Naive thymus-derived CD4-positive, alpha-beta T cell (primary cell): ENCODE data around the gene PALLD. TPM values are rescaled to one million over a fixed set of nuclear protein-coding genes. Genes with fewer than 3 reads are reported as not detected.

ENCODE experiments used
- ATAC-seq: fragments of 150-1000 bp; cut with Tn5 transposase; 2 replicates; pipeline ENCODE4 v1.10.0; 2021; ENCODE audit warnings: mild to moderate bottlenecking, moderate library complexity
- CTCF ChIA-PET: fragments of 350-600 bp; sonication (Branson Sonifier 250); formaldehyde crosslinking; loops from one replicate; lab custom pipeline; 2021; ENCODE audit warnings: antibody characterized with exemption; lab: Charles Lee
- POLR2A ChIA-PET: fragments of 350-600 bp; sonication (Branson Sonifier 250); formaldehyde crosslinking; loops from one replicate; lab custom pipeline; 2021; ENCODE audit warnings: antibody characterized with exemption, inconsistent platforms; lab: Charles Lee
- DNase-seq, 9 donors: peaks; one replicate each; pipeline versions ENCODE4 v3.0.0 to v3.0.0-alpha.2; 2020 to 2022; ENCODE audit warnings: mixed read lengths in 1 of 9
- H3K27ac ChIP-seq: one replicate; pipeline ENCODE4 v1.7.0; 2013; ENCODE audit warnings: mild to moderate bottlenecking, low read depth, low read length, moderate library complexity
- H3K27me3 ChIP-seq, 2 donors: one replicate each; pipeline ENCODE4 v1.7.0; 2013; ENCODE audit warnings: low read length in 2 of 2, mild to moderate bottlenecking in 2 of 2, moderate library complexity in 2 of 2; ENCODE audit not compliant: control insufficient read depth in 2 of 2, insufficient read depth in 2 of 2
- H3K36me3 ChIP-seq, 3 experiments: 1 replicate in 2 of 3; 2 replicates in 1 of 3; pipeline ENCODE4 v1.7.0; 2013; ENCODE audit warnings: low read length in 3 of 3, mild to moderate bottlenecking in 3 of 3, moderate library complexity in 1 of 3; ENCODE audit not compliant: insufficient read depth in 3 of 3, control insufficient read depth in 2 of 3
- H3K4me1 ChIP-seq, 2 donors: one replicate each; pipeline ENCODE4 v1.7.0; 2013; ENCODE audit warnings: low read length in 2 of 2, mild to moderate bottlenecking in 2 of 2, moderate library complexity in 1 of 2; ENCODE audit not compliant: control insufficient read depth in 2 of 2, insufficient read depth in 2 of 2
- H3K4me3 ChIP-seq: 2 replicates; pipeline ENCODE4 v1.7.0; 2013; ENCODE audit warnings: mild to moderate bottlenecking, low read length
- H3K9me3 ChIP-seq, 3 experiments: 1 replicate in 2 of 3; 2 replicates in 1 of 3; pipeline ENCODE4 v1.7.0; 2013; ENCODE audit warnings: low read length in 3 of 3; ENCODE audit not compliant: control insufficient read depth in 2 of 3
- H3K27ac Mint-ChIP-seq, 9 donors: one replicate each; pipeline ENCODE4 v1.8.0; 2020 to 2022; ENCODE audit warnings: mixed read lengths in 9 of 9, mild to moderate bottlenecking in 8 of 9, moderate library complexity in 5 of 9, inconsistent platforms in 2 of 9
- H3K27me3 Mint-ChIP-seq, 5 donors: one replicate each; pipeline ENCODE4 v1.8.0; 2021 to 2022; ENCODE audit warnings: mixed read lengths in 5 of 5, mild to moderate bottlenecking in 1 of 5
- H3K36me3 Mint-ChIP-seq, 5 donors: one replicate each; pipeline ENCODE4 v1.8.0; 2020 to 2022; ENCODE audit warnings: mixed read lengths in 5 of 5, mild to moderate bottlenecking in 3 of 5, inconsistent platforms in 1 of 5
- H3K4me1 Mint-ChIP-seq, 7 donors: one replicate each; pipeline ENCODE4 v1.8.0; 2020 to 2022; ENCODE audit warnings: mixed read lengths in 7 of 7, mild to moderate bottlenecking in 3 of 7, inconsistent platforms in 1 of 7
- H3K4me3 Mint-ChIP-seq, 10 donors: one replicate each; pipeline ENCODE4 v1.8.0; 2020 to 2022; ENCODE audit warnings: mild to moderate bottlenecking in 10 of 10, mixed read lengths in 10 of 10, moderate library complexity in 6 of 10, inconsistent platforms in 2 of 10
- H3K9me3 Mint-ChIP-seq, 11 donors: one replicate each; pipeline ENCODE4 v1.8.0; 2020 to 2022; ENCODE audit warnings: mixed read lengths in 11 of 11, mild to moderate bottlenecking in 4 of 11, inconsistent platforms in 1 of 11, moderate library complexity in 1 of 11
- intact Hi-C, 2 donors: fragments of 100-400 bp; cut with micrococcal nuclease; formaldehyde crosslinking; loops; one replicate each; pipeline ENCODE4 v1.15.1; 2023
- polyA plus RNA-seq, 2 donors: library from polyadenylated mRNA; unstranded; fragments of 300-500 nt; fragmentation: Illumina TruSeq; gene quantifications; one replicate each; pipeline ENCODE4 v1.2.3, GENCODE V29; 2021
- total RNA-seq, 6 experiments: library from RNA in 5 of 6; stranded (reverse) in 5 of 6; gene quantifications; 1 replicate in 5 of 6; 2 replicates in 1 of 6; pipeline ENCODE4 v1.2.3 and lab custom pipeline; 2021 to 2026

The PALLD gene
- total and polyA plus RNA-seq, 7 experiments from 2014 or later, result 0.51 to 11.9 (median 0.76) TPM

DNA sequence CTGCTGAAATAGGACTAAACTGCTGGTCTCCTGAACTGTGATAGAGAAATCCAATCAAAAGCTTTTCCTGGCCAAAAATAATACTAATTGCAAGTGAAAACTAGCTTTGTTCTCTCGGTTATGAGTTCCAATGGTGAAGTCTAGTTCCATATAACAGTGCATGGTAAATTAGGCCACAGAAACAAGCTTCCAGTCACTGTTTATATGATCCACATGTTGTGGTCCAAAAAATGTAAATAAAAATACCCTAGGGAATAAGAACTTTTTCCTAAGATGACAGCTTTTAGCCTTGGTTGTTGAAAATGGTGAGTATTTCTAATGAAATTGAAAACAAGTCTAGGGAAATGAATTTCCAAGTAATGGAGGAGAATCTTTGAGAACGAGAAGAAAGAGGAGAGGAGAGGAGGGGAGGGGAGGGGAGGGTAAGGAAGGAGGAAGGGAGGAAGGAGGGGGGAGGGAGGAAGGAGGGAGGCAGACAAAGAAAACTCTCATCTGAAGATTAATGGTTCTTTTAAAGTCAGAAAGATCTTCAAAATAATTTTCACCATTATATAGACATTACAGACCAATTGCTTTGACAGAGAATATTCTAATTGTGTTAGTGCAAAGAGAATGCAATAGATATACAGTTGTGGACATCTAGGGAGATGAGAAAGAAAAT is 26.1 kb downstream of the PALLD start:
- ChIA-PET CTCF (interaction anchor here (0.5 kb wide), 1 partner anchor 35 kb away, joined by 4 read pairs; no protein-coding TSS in a partner anchor), POLR2A (no interaction called here)
- Histone ChIP-seq H3K4me1 (no peaks in the 10 kb centered on the region), H3K27ac (no peak overlapping the region), H3K36me3 (no peaks in the 10 kb centered on the region), H3K27me3 (no peaks in the 10 kb centered on the region), H3K4me3 (no peak overlapping the region), H3K9me3 (no peaks in the 10 kb centered on the region)
- no peak for DNase-seq
- ATAC-seq, result no peak
- no peak overlapping the region for H3K4me3 Mint-ChIP-seq
- H3K36me3 Mint-ChIP-seq, result peaks cover 0 to 5% (median 0%) of the 10 kb centered on the region in 5 donors
- H3K27ac Mint-ChIP-seq, result no peak overlapping the region
- intact Hi-C loops, result no loop called here
- H3K27me3 Mint-ChIP-seq, result peaks cover 5 to 43% (median 12%) of the 10 kb centered on the region in 5 donors
- no peaks in the 10 kb centered on the region for H3K4me1 Mint-ChIP-seq
- H3K9me3 Mint-ChIP-seq, result no peaks in the 10 kb centered on the region

DNA sequence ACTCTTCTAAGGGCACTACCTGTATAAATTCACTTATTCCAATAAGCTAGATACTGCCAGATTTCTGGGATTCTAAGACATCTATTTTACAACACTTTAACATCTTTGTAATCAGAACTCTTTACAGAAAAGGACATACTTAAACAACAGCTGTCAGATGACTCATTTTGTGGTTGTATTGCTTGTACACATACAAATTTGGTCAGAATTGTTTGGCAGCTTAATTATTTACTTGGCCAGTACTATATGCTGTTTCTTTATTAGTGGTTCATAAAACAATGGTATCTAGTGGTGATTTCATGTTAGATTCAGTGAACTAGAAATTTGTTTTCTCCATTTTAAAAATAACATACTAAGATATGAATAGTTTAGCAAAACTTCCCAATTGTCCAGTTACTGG is 27.2 kb downstream of the PALLD start:
- CTCF ChIA-PET, result no interaction called here

DNA sequence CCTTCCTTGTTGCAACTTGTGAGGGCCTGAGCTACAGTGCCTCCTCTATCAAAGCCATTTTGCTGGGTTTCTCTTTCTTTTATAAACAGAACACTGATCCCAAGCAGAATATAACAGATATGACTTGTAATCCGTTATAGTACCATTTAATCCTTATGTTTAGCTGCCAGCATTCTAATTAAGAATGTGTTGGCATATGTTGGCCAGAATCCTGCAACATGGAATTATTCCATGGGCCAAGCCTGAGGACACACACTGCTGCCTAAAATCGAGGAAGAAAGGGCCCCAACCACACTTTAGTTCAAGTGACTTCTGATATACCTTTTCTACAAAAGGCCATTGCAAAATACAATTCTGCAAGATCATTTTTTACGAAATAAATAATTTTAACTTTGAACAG is 28.0 kb downstream of the PALLD start:
- no peaks in the 10 kb centered on the region for H3K4me1 Mint-ChIP-seq
- no peak overlapping the region for H3K27ac Mint-ChIP-seq
- Histone ChIP-seq H3K27ac (no peak overlapping the region), H3K27me3 (no peaks in the 10 kb centered on the region), H3K9me3 (no peaks in the 10 kb centered on the region), H3K4me3 (no peak overlapping the region), H3K36me3 (no peaks in the 10 kb centered on the region), H3K4me1 (no peaks in the 10 kb centered on the region)
- DNase-seq, result no peak
- no peak for ATAC-seq
- CTCF ChIA-PET, result no interaction called here
- no peak overlapping the region for H3K4me3 Mint-ChIP-seq
- peaks cover 0 to 5% (median 0%) of the 10 kb centered on the region in 5 donors for H3K36me3 Mint-ChIP-seq
- POLR2A ChIA-PET, result no interaction called here
- H3K27me3 Mint-ChIP-seq, result peaks cover 11 to 46% (median 12%) of the 10 kb centered on the region in 5 donors
- intact Hi-C loops, result no loop called here
- H3K9me3 Mint-ChIP-seq, result no peaks in the 10 kb centered on the region

More for the DNA sequence above, 27.2 kb downstream of the PALLD start:
- Histone ChIP-seq H3K27ac (no peak overlapping the region), H3K36me3 (no peaks in the 10 kb centered on the region), H3K4me1 (no peaks in the 10 kb centered on the region), H3K4me3 (no peak overlapping the region), H3K9me3 (no peaks in the 10 kb centered on the region), H3K27me3 (no peaks in the 10 kb centered on the region)
- Mint-ChIP-seq H3K27me3 (peaks cover 11 to 43% (median 12%) of the 10 kb centered on the region in 5 donors), H3K4me1 (no peaks in the 10 kb centered on the region), H3K36me3 (peaks cover 0 to 5% (median 0%) of the 10 kb centered on the region in 5 donors), H3K27ac (no peak overlapping the region), H3K9me3 (no peaks in the 10 kb centered on the region), H3K4me3 (no peak overlapping the region)
- ATAC-seq (no peak), DNase-seq (no peak)
- POLR2A ChIA-PET, result no interaction called here
- intact Hi-C loops, result no loop called here

DNA sequence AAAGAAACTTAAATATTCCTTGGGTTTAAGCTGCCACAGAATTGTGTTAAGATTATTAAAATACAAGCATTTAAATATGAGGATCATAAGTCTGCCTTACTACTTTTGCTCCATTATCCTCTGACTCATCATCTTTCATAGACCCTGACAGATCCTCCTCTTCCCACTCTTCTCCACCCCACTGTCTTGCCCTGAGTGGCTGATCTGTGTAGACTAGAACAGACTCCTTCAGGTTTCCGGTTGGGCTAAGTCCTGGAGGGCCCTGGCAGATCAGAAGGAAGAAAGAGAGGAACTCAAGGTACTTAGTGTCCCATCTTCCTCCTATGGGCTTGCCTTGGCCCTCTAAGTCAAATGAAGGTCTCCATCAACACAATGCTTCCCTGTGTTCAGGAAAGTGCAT is 30.7 kb downstream of the PALLD start:
- CTCF ChIA-PET, result no interaction called here
- DNase-seq, result no peak

DNA sequence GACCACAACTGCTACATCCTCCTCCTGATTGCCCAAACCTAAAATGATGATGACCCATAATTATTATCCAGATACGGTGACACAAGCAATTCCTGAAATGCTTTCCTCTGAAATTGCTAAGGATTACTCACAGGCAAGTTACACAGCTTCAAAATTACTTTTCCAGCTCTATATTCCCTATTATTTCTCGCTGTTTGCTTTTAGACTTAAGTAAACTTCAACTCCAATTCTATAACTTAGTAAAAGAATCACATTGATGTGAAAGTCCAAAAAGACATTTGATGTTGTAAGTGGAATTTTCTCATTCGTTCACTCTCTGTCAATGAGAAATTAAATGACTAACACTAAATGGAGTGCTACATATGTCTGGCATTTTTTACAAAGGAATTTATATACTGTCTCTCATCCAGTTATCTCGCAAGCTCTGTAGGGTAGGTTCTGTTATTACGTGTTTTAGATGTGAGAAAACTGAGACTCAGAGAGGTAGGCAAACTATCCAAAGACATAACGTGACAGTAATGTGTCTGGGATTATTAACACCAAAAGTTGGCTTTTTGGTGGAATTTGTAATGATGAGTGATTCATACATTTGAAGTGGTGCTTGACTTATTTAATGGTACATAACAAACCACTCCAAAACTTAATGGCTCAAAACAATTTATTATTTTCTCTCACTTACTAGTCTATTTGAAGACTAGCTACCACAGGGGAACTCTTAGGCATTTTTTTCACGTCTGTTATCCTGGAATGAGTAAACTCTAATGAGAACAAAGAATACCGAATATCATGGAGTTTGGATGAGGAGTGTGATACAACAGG is 31.5 kb downstream of the PALLD start:
- no peaks in the 10 kb centered on the region for H3K36me3 ChIP-seq
- no peak overlapping the region for H3K27ac ChIP-seq
- H3K27me3 Mint-ChIP-seq, result peaks cover 11 to 41% (median 12%) of the 10 kb centered on the region in 5 donors
- DNase-seq (no peak), ATAC-seq (no peak)
- ChIA-PET CTCF (no interaction called here), POLR2A (no interaction called here)
- no peak overlapping the region for H3K4me3 Mint-ChIP-seq
- H3K4me1 Mint-ChIP-seq, result no peaks in the 10 kb centered on the region
- no peaks in the 10 kb centered on the region for H3K4me1 ChIP-seq
- H3K27ac Mint-ChIP-seq, result no peak overlapping the region
- H3K4me3 ChIP-seq, result no peak overlapping the region
- peaks cover 0 to 5% (median 0%) of the 10 kb centered on the region in 5 donors for H3K36me3 Mint-ChIP-seq
- intact Hi-C loops, result no loop called here
- no peaks in the 10 kb centered on the region for H3K27me3 ChIP-seq
- H3K9me3 ChIP-seq, result no peaks in the 10 kb centered on the region
- no peaks in the 10 kb centered on the region for H3K9me3 Mint-ChIP-seq

More for the DNA sequence above, 30.7 kb downstream of the PALLD start:
- Histone ChIP-seq H3K27ac (no peak overlapping the region), H3K36me3 (no peaks in the 10 kb centered on the region), H3K4me1 (no peaks in the 10 kb centered on the region), H3K4me3 (no peak overlapping the region), H3K9me3 (no peaks in the 10 kb centered on the region), H3K27me3 (no peaks in the 10 kb centered on the region)
- Mint-ChIP-seq H3K36me3 (peaks cover 0 to 5% (median 0%) of the 10 kb centered on the region in 5 donors), H3K4me3 (no peak overlapping the region), H3K4me1 (no peaks in the 10 kb centered on the region), H3K27ac (no peak overlapping the region), H3K27me3 (peaks cover 11 to 41% (median 12%) of the 10 kb centered on the region in 5 donors), H3K9me3 (no peaks in the 10 kb centered on the region)
- POLR2A ChIA-PET, result no interaction called here
- intact Hi-C loops, result no loop called here
- ATAC-seq, result no peak

DNA sequence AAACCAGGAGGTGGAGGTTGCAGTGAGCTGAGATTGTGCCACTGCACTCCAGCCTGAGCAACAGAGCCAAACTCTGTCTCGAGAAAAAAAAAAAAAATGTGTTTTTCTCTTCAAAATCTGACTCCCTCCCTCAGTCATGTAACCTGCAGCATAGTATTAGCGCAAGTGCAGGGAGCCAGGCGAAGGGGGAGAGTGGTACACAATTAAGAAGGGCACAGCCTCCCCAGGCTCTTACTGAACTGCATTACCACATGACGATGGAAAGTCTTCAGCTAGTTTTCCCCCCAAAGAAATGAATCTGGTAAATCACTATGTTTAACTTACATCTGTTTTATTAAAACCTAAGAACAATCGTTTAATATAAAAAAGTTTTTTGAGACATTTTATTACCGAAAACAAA is 32.4 kb downstream of the PALLD start:
- H3K36me3 ChIP-seq, result no peaks in the 10 kb centered on the region
- H3K27ac ChIP-seq, result no peak overlapping the region
- POLR2A ChIA-PET, result no interaction called here
- DNase-seq (no peak), ATAC-seq (no peak)
- H3K9me3 ChIP-seq, result no peaks in the 10 kb centered on the region
- no peaks in the 10 kb centered on the region for H3K27me3 ChIP-seq
- H3K4me3 ChIP-seq, result no peak overlapping the region
- Mint-ChIP-seq H3K4me1 (no peaks in the 10 kb centered on the region), H3K27me3 (peaks cover 11 to 41% (median 12%) of the 10 kb centered on the region in 5 donors), H3K9me3 (no peaks in the 10 kb centered on the region), H3K27ac (no peak overlapping the region), H3K4me3 (no peak overlapping the region), H3K36me3 (peaks cover 0 to 5% (median 0%) of the 10 kb centered on the region in 5 donors)
- CTCF ChIA-PET, result no interaction called here
- no peaks in the 10 kb centered on the region for H3K4me1 ChIP-seq
- intact Hi-C loops, result no loop called here
